Thyroid gland (tissue), 4 donors: ENCODE measurements around the gene NPNT.

Experiments
- CTCF ChIP-seq, 6 experiments: fragments of 200-600 bp in 3 of 6; fragments of 450-650 bp in 3 of 6; sonication (generic) in 3 of 6; IDR thresholded peaks; one replicate each; pipeline ENCODE4 v1.5.1; 2016 to 2019; ENCODE audit warnings: antibody characterized with exemption in 6 of 6, mild to moderate bottlenecking in 2 of 6, inconsistent platforms in 1 of 6, moderate library complexity in 1 of 6
- POLR2A ChIP-seq, 2 donors: fragments of 450-650 bp; IDR thresholded peaks; one replicate each; pipeline ENCODE4 v1.6.1; 2017; ENCODE audit warnings: antibody characterized with exemption in 2 of 2, mild to moderate bottlenecking in 2 of 2, moderate library complexity in 1 of 2

DNA sequence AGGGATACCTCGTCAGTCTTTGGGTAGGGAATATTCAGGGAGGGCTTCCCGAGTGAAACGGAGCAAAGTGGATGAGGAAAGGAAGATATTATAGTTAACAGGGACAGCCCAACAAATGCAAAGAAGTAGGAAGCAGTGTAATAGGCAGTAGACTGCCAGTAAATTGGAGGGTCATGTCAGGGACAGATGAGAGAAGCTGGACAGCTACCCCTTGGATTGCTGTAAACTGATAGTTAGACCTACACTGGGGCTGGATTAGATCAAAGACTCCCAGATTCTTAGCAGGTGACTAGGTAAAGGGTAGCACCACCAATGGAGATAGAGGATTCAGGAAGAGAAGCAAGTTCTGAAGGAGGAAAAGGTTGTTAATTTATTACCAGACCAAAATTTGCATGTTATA lies 48.0 kb downstream of the NPNT start:
- TF ChIP-seq POLR2A (IDR thresholded peaks at IDR 0.05) (no peak), CTCF (IDR thresholded peaks at IDR 0.05) (no peak)
